B cell (primary cell): ENCODE measurements around the gene AOPEP.

Source experiments
- EZH2 ChIP-seq: IDR thresholded peaks from 2 replicates; pipeline ENCODE4 v1.6.1; 2012; ENCODE audit warnings: borderline replicate concordance, low read depth, mild to moderate bottlenecking, moderate library complexity, low read length; ENCODE audit not compliant: insufficient read depth, poor library complexity, severe bottlenecking
- TF ChIP-seq, protein P1 (sequence below): fragments of 200-600 bp; IDR thresholded peaks from one replicate; pipeline ENCODE4 v1.8.0; 2022; ENCODE audit warnings: antibody characterized with exemption, mild to moderate bottlenecking

DNA sequence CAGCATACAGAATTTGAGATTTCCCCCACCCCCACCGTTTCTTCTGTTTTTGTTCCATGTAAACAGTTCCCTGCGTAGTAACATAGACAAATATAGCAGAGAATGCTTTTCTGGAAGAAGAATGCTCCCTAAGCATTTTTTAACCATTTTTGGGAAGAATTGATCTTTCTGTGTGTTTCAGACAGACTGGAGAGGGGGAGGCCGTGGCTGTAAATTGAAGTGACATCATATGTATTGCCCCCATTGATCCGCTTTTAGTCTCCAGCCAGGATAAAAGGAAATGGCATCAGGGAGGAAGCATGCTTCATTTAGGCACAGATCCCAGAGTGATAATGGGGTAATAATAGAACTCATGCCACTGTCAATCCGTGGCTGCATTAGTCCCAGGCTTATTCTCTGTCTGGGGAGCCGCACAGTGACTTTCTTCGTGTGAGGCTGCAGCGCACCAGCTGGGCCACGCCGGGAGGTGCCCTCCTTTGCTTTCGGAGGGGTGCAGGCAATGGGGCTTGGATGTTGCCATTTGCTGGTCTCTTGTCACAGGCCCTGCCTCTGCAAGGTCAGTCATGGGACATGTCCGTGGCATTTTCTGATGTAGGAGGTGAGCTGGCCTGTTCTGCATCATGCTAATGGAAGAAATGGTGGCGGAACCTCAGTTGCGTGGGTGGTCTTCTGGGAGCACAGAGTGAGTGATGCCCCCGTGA is 329.5 kb downstream of the AOPEP start:
- TF ChIP-seq, protein P1, sequence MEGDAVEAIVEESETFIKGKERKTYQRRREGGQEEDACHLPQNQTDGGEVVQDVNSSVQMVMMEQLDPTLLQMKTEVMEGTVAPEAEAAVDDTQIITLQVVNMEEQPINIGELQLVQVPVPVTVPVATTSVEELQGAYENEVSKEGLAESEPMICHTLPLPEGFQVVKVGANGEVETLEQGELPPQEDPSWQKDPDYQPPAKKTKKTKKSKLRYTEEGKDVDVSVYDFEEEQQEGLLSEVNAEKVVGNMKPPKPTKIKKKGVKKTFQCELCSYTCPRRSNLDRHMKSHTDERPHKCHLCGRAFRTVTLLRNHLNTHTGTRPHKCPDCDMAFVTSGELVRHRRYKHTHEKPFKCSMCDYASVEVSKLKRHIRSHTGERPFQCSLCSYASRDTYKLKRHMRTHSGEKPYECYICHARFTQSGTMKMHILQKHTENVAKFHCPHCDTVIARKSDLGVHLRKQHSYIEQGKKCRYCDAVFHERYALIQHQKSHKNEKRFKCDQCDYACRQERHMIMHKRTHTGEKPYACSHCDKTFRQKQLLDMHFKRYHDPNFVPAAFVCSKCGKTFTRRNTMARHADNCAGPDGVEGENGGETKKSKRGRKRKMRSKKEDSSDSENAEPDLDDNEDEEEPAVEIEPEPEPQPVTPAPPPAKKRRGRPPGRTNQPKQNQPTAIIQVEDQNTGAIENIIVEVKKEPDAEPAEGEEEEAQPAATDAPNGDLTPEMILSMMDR: no peak
- TF ChIP-seq EZH2: no peak
